ENCODE measurements around the gene RASAL3. TPM values are rescaled to one million over a fixed set of nuclear protein-coding genes. Genes with fewer than 3 reads are reported as not detected.

Gene RASAL3
- total RNA-seq, 2 experiments from 2014 or later = 120 to 123 TPM

DNA sequence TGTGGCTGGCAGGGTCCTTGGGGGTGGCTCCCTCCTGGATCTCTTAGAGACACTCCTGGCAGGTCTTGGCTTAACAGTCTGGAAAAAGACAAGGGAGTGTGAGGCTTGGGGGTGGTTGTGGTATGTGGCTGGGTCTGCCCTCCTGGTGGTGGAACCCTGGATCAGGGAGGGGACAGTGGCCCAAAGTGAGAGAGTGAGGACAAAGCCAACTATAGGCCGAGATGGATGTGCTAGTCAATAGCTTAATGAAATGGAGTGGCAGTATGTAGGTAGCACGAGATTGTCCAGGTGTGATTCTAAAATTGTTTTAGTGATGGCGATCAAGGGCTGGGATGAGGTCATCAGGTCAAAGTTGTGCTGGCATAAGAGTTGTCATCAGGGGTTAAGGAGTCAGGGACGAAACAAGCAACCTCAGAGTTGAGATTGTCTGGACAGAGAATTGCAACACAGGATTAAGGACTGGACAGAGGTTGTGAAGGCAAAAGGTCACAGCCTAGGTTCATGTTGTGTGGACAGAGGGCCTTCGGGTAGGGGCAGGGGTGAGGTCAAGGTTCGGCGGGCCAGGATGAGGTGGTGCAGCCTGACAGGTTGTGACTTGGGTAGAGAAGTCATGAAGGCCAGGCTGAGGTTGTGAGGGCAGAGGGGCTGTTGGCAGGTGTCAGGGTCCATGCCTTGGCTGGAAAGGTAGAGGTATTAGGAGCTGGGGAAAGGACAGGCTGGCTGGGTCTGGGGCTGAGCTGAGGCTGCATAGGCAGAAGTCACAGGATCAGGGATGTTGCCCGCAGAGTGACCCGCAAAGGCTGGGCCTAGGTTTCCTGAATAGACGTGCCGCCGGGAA, 4.5 kb upstream of the RASAL3 start:
- Mint-ChIP-seq H3K36me3 (ENCODE audit: low read depth) (no peaks in the 10 kb centered on the region), H3K27me3 (peaks cover 14% of the 10 kb centered on the region), H3K27ac (peak overlapping the region; percentile 7), H3K4me1 (peaks cover 62% of the 10 kb centered on the region), H3K4me3 (peak overlapping the region; percentile 27), H3K9me3 (no peaks in the 10 kb centered on the region)
- POLR2A ChIA-PET = no interaction called here
- no peak for DNase-seq
- CTCF ChIA-PET = interaction anchor here (0.9 to 4.5 kb wide), 4 partner anchors 11 to 49 kb away, joined by 3 to 25 read pairs (median 11); partner anchors contain the start of genes AKAP8L and PGLYRP2

DNA sequence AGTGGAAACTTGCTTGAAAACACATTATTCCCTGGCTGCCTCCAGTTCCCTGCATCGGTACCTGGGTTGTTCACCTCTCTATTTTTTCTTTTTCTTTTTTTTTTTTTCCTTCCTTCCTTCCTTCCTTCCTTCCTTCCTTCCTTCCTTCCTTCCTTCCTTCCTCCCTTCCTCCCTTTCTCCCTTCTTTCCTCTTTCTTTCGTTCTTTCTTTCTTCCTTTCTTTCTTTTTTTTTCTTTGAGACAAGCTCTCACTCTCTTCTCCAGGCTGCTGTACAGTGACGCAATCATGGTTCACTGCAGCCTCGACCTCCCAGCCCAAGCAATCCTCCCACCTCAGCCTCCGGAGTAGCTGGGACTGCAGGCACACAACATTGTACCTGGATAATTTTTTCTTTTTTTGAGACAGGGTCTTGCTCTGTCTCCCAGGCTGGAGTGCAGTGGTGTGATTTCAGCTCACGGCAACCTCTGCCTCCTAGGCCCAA, 3.4 kb upstream of the RASAL3 start:
- Mint-ChIP-seq H3K27ac (peak overlapping the region; percentile 92), H3K27me3 (peaks cover 14% of the 10 kb centered on the region), H3K4me1 (peaks cover 58% of the 10 kb centered on the region), H3K4me3 (peak overlapping the region; percentile 23), H3K9me3 (no peaks in the 10 kb centered on the region), H3K36me3 (ENCODE audit: low read depth) (peaks cover 6% of the 10 kb centered on the region)
- DNase-seq = no peak
- POLR2A ChIA-PET = interaction anchor here (1.0 to 1.4 kb wide), 2 partner anchors 49 to 88 kb away, joined by 3 to 5 read pairs; partner anchors contain the start of gene AKAP8L
- CTCF ChIA-PET = interaction anchor here (0.6 to 4.5 kb wide), 12 partner anchors 11 to 1438 kb away, joined by 3 to 25 read pairs (median 5); partner anchors contain the start of genes AKAP8L, CYP4F22 and PGLYRP2

- peak overlapping the region; percentile 92 for H3K27ac Mint-ChIP-seq
- H3K4me3 Mint-ChIP-seq = peak overlapping the region; percentile 49
- no peaks in the 10 kb centered on the region for H3K9me3 Mint-ChIP-seq
- ChIA-PET CTCF (interaction anchor here (0.6 to 4.5 kb wide), 11 partner anchors 11 to 1438 kb away, joined by 3 to 25 read pairs (median 5); partner anchors contain the start of genes AKAP8L and PGLYRP2), POLR2A (interaction anchor here (0.6 to 1.4 kb wide), 4 partner anchors 14 to 89 kb away, joined by 3 to 6 read pairs (median 5); partner anchors contain the start of gene AKAP8L)
- peaks cover 11% of the 10 kb centered on the region for H3K36me3 Mint-ChIP-seq (ENCODE audit: low read depth)
- H3K27me3 Mint-ChIP-seq = peaks cover 14% of the 10 kb centered on the region
- peaks cover 62% of the 10 kb centered on the region for H3K4me1 Mint-ChIP-seq
- DNase-seq = peak; percentile 76
Observed at GRCh38 chr19:15466851-15467733, 2.7 kb upstream of the RASAL3 start.

- H3K36me3 Mint-ChIP-seq (ENCODE audit: low read depth) = peaks cover 34% of the 10 kb centered on the region
- POLR2A ChIA-PET = interaction anchor here (0.6 to 1.1 kb wide), 8 partner anchors 10 to 1941 kb away, joined by 3 to 5 read pairs (median 4); partner anchors contain the start of genes AKAP8L and BST2
- CTCF ChIA-PET = interaction anchor here (1.0 to 1.9 kb wide), 8 partner anchors 9 to 92 kb away, joined by 3 to 16 read pairs (median 6); partner anchors contain the start of genes AKAP8, AKAP8L and WIZ
- peaks cover 4% of the 10 kb centered on the region for H3K27me3 Mint-ChIP-seq
- H3K4me1 Mint-ChIP-seq = peaks cover 63% of the 10 kb centered on the region
- H3K27ac Mint-ChIP-seq = peak overlapping the region; percentile 91
- no peaks in the 10 kb centered on the region for H3K9me3 Mint-ChIP-seq
- DNase-seq = peak; percentile 88
- H3K4me3 Mint-ChIP-seq = peak overlapping the region; percentile 94
Observed at GRCh38 chr19:15463861-15464371, 428 bp downstream of the RASAL3 start.

GRCh38 chr19:15461694-15462093, 2.6 kb downstream of the RASAL3 start:
- peak overlapping the region; percentile 94 for H3K4me3 Mint-ChIP-seq
- no peaks in the 10 kb centered on the region for H3K27me3 Mint-ChIP-seq
- no peaks in the 10 kb centered on the region for H3K9me3 Mint-ChIP-seq
- no peak for DNase-seq
- H3K27ac Mint-ChIP-seq = peak overlapping the region; percentile 91
- ChIA-PET POLR2A (no interaction called here), CTCF (interaction anchor here (2.0 to 3.1 kb wide), 2 partner anchors 10 to 42 kb away, joined by 9 read pairs; partner anchors contain the start of gene AKAP8L)
- peaks cover 44% of the 10 kb centered on the region for H3K4me1 Mint-ChIP-seq
- H3K36me3 Mint-ChIP-seq (ENCODE audit: low read depth) = peaks cover 45% of the 10 kb centered on the region

GRCh38 chr19:15457701-15458484, 6.5 kb downstream of the RASAL3 start:
- ChIA-PET POLR2A (no interaction called here), CTCF (no interaction called here)
- no peak overlapping the region for H3K4me3 Mint-ChIP-seq
- peaks cover 38% of the 10 kb centered on the region for H3K4me1 Mint-ChIP-seq
- H3K27ac Mint-ChIP-seq = no peak overlapping the region
- DNase-seq = no peak
- H3K9me3 Mint-ChIP-seq = no peaks in the 10 kb centered on the region
- H3K36me3 Mint-ChIP-seq (ENCODE audit: low read depth) = peaks cover 73% of the 10 kb centered on the region
- H3K27me3 Mint-ChIP-seq = no peaks in the 10 kb centered on the region

GRCh38 chr19:15456871-15457700, 7.3 kb downstream of the RASAL3 start:
- no peaks in the 10 kb centered on the region for H3K27me3 Mint-ChIP-seq
- ChIA-PET CTCF (interaction anchor here (0.5 to 3.7 kb wide), 3 partner anchors 10 to 273 kb away, joined by 3 to 25 read pairs (median 4); no protein-coding TSS in a partner anchor), POLR2A (no interaction called here)
- H3K4me1 Mint-ChIP-seq = peaks cover 32% of the 10 kb centered on the region
- no peak overlapping the region for H3K4me3 Mint-ChIP-seq
- H3K27ac Mint-ChIP-seq = no peak overlapping the region
- peaks cover 71% of the 10 kb centered on the region for H3K36me3 Mint-ChIP-seq (ENCODE audit: low read depth)
- no peaks in the 10 kb centered on the region for H3K9me3 Mint-ChIP-seq
- DNase-seq = no peak

- POLR2A ChIA-PET = no interaction called here
- peaks cover 71% of the 10 kb centered on the region for H3K36me3 Mint-ChIP-seq (ENCODE audit: low read depth)
- no peak overlapping the region for H3K27ac Mint-ChIP-seq
- no peak overlapping the region for H3K4me3 Mint-ChIP-seq
- no peaks in the 10 kb centered on the region for H3K27me3 Mint-ChIP-seq
- DNase-seq = no peak
- CTCF ChIA-PET = interaction anchor here (0.5 to 3.7 kb wide), 3 partner anchors 10 to 272 kb away, joined by 3 to 25 read pairs (median 4); no protein-coding TSS in a partner anchor
- no peaks in the 10 kb centered on the region for H3K9me3 Mint-ChIP-seq
- H3K4me1 Mint-ChIP-seq = peaks cover 29% of the 10 kb centered on the region
Observed at GRCh38 chr19:15456441-15456840, 7.9 kb downstream of the RASAL3 start.

- no peak for DNase-seq
- Mint-ChIP-seq H3K36me3 (ENCODE audit: low read depth) (peaks cover 73% of the 10 kb centered on the region), H3K9me3 (no peaks in the 10 kb centered on the region), H3K4me3 (no peak overlapping the region), H3K27ac (no peak overlapping the region), H3K4me1 (peaks cover 31% of the 10 kb centered on the region), H3K27me3 (no peaks in the 10 kb centered on the region)
- POLR2A ChIA-PET = no interaction called here
- CTCF ChIA-PET = interaction anchor here (0.6 to 3.7 kb wide), 2 partner anchors 11 to 689 kb away, joined by 3 to 25 read pairs; no protein-coding TSS in a partner anchor
Observed at GRCh38 chr19:15455996-15456395, 8.3 kb downstream of the RASAL3 start.

GRCh38 chr19:15453906-15454860, 10.2 kb downstream of the RASAL3 start:
- Mint-ChIP-seq H3K9me3 (no peaks in the 10 kb centered on the region), H3K36me3 (ENCODE audit: low read depth) (peaks cover 66% of the 10 kb centered on the region), H3K4me3 (no peak overlapping the region), H3K27ac (no peak overlapping the region), H3K27me3 (no peaks in the 10 kb centered on the region), H3K4me1 (peaks cover 31% of the 10 kb centered on the region)
- CTCF ChIA-PET = interaction anchor here (1.0 to 3.7 kb wide), 5 partner anchors 9 to 101 kb away, joined by 3 to 25 read pairs (median 6); no protein-coding TSS in a partner anchor
- no peak for DNase-seq
- POLR2A ChIA-PET = interaction anchor here (1.4 kb wide), 1 partner anchor 9 kb away, joined by 4 read pairs; no protein-coding TSS in a partner anchor
